SW480 (cell line): ENCODE results near the gene GAN.

Experiments
- DNase-seq: peaks from one replicate; pipeline ENCODE4 v3.0.0-alpha.2; 2016; ENCODE audit warnings: low spot score

Gene GAN

GRCh38 chr16:81431554-81432353 lies 117.0 kb downstream of the GAN start:
- DNase-seq, result no peak

GRCh38 chr16:81432937-81433557 lies 118.3 kb downstream of the GAN start:
- no peak for DNase-seq

GRCh38 chr16:81435103-81435502 lies 120.3 kb downstream of the GAN start:
- DNase-seq, result no peak

GRCh38 chr16:81435567-81435966 lies 120.8 kb downstream of the GAN start:
- no peak for DNase-seq

- DNase-seq, result no peak
These were observed 121.6 kb downstream of the GAN start for GRCh38 chr16:81436386-81436785.

- DNase-seq, result no peak
These were observed 123.1 kb downstream of the GAN start for GRCh38 chr16:81437865-81438264.
